Gastroesophageal sphincter (tissue), 4 donors: ENCODE results near the gene LRRIQ1. TPM values are rescaled to one million over a fixed set of nuclear protein-coding genes. Genes with fewer than 3 reads are reported as not detected.

ENCODE experiments used
- ATAC-seq: fragments of 150-250 bp; one replicate; pipeline ENCODE4 v1.9.1; 2016; ENCODE audit warnings: mild to moderate bottlenecking, moderate library complexity
- H3K27ac ChIP-seq, 4 donors: fragments of 200-600 bp; sonication (generic) in 3 of 4; 1 replicate in 3 of 4; 2 replicates in 1 of 4; pipeline ENCODE4 v1.5.1; 2016 to 2019
- H3K27me3 ChIP-seq: fragments of 200-600 bp; sonication (generic); one replicate; pipeline ENCODE4 v1.5.1; 2019
- H3K36me3 ChIP-seq, 2 donors: fragments of 200-600 bp; sonication (generic); one replicate each; pipeline ENCODE4 v1.5.1; 2019; ENCODE audit warnings: control low read depth in 1 of 2
- H3K4me1 ChIP-seq, 3 donors: fragments of 200-600 bp; sonication (generic); 1 replicate in 2 of 3; 2 replicates in 1 of 3; pipeline ENCODE4 v1.5.1; 2016 to 2019; ENCODE audit warnings: control low read depth in 2 of 3
- H3K4me3 ChIP-seq, 2 donors: fragments of 200-600 bp; sonication (generic); one replicate each; pipeline ENCODE4 v1.5.1; 2019; ENCODE audit warnings: mild to moderate bottlenecking in 1 of 2, moderate library complexity in 1 of 2
- H3K9me3 ChIP-seq, 3 donors: fragments of 200-600 bp; sonication (generic); one replicate each; pipeline ENCODE4 v1.5.1; 2017 to 2019; ENCODE audit warnings: control low read depth in 2 of 3
- EP300 ChIP-seq: sonication (generic); formaldehyde crosslinking; IDR thresholded peaks from one replicate; pipeline ENCODE4 v1.6.1; 2017; ENCODE audit warnings: antibody characterized with exemption, mild to moderate bottlenecking
- POLR2A ChIP-seq, 2 donors: fragments of 450-650 bp; IDR thresholded peaks; one replicate each; pipeline ENCODE4 v1.6.1; 2017; ENCODE audit warnings: antibody characterized with exemption in 2 of 2, mild to moderate bottlenecking in 2 of 2, moderate library complexity in 1 of 2
- POLR2AphosphoS5 ChIP-seq: sonication (generic); formaldehyde crosslinking; IDR thresholded peaks from one replicate; pipeline ENCODE4 v1.6.1; 2017; ENCODE audit warnings: antibody characterized with exemption
- WGBS, 2 donors: methylation state at CpG; one replicate each; pipeline ENCODE4 v1.1.5; 2018; ENCODE audit warnings: low coverage in 1 of 2; 5-methylcytosine and 5-hydroxymethylcytosine counted together
- total RNA-seq, 4 donors: library from RNA; depleted of rRNA; stranded (reverse); fragments of >200 nt; gene quantifications; one replicate each; pipeline ENCODE4 v1.1.0, GENCODE V29; 2016
- TF ChIP-seq, protein P1 (sequence below), 4 experiments: fragments of 200-600 bp in 2 of 4; fragments of 450-650 bp in 2 of 4; sonication (generic) in 1 of 4; IDR thresholded peaks; one replicate each; pipeline ENCODE4 v1.5.1; 2017 to 2019; ENCODE audit warnings: antibody characterized with exemption in 4 of 4, mild to moderate bottlenecking in 2 of 4, moderate library complexity in 2 of 4

The LRRIQ1 gene
- total RNA-seq, 4 donors from 2014 or later, result 0.31 to 1.4 (median 0.54) TPM; not detected in 1

DNA sequence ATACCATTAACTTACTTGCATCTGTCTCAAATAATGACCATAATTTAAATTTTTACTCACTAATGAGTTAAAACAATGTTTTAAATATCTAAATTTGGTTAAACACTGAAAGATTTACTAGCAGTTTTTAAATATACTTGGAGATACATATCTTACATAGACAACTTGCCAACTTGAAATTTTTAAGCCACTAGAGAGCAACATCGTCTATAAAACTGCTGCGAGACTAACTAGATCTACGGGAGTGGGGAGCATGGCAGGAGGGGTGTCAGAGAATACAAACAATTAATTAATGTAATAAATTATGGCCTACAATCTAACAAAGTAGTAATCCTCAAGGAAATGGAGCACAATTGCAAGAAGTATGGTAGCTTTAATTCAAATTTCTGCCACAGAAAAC, 120.4 kb downstream of the LRRIQ1 start:
- no peaks in the 10 kb centered on the region for H3K36me3 ChIP-seq
- H3K4me3 ChIP-seq, result no peak overlapping the region
- ATAC-seq, result no peak
- no peaks in the 10 kb centered on the region for H3K27me3 ChIP-seq
- 50 to 52% methylated on average over 3 of the region's 3 CpGs for WGBS, 2 donors
- H3K9me3 ChIP-seq, result no peaks in the 10 kb centered on the region
- no peak for TF ChIP-seq POLR2A (IDR thresholded peaks at IDR 0.05)
- no peak for TF ChIP-seq POLR2AphosphoS5
- TF ChIP-seq, protein P1, sequence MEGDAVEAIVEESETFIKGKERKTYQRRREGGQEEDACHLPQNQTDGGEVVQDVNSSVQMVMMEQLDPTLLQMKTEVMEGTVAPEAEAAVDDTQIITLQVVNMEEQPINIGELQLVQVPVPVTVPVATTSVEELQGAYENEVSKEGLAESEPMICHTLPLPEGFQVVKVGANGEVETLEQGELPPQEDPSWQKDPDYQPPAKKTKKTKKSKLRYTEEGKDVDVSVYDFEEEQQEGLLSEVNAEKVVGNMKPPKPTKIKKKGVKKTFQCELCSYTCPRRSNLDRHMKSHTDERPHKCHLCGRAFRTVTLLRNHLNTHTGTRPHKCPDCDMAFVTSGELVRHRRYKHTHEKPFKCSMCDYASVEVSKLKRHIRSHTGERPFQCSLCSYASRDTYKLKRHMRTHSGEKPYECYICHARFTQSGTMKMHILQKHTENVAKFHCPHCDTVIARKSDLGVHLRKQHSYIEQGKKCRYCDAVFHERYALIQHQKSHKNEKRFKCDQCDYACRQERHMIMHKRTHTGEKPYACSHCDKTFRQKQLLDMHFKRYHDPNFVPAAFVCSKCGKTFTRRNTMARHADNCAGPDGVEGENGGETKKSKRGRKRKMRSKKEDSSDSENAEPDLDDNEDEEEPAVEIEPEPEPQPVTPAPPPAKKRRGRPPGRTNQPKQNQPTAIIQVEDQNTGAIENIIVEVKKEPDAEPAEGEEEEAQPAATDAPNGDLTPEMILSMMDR (IDR thresholded peaks at IDR 0.05), result no peak
- TF ChIP-seq EP300, result no peak
- no peak overlapping the region for H3K27ac ChIP-seq
- H3K4me1 ChIP-seq, result no peaks in the 10 kb centered on the region

DNA sequence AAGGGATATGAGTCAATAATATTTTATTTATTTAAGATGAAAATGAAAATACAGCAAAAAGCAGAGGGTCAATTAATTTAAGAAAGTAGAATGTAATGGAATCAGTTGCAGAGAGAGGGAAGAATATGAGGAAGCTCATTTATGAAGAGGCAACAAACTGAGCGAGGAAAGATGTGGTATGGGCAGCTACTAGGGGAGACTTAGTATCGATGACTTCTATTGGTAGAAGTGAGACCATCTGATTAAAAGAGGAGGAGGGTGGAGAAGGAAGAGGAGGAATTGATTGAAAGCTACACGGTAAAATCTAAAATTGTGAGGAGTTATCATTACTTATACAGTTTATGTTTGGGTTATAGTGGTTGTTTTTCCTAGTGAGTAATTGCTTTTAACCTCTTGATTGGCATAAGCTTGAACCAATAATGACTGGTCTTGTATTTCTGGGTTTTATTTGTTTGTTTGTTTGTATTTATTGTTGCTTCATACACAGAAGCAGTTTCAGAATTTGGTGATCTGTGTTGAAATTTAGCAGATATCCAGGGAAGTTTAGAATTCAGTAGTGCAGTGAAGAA, 121.0 kb downstream of the LRRIQ1 start:
- no peak for ATAC-seq
- H3K27me3 ChIP-seq, result no peaks in the 10 kb centered on the region
- TF ChIP-seq EP300, result no peak
- no peak for TF ChIP-seq POLR2AphosphoS5
- no peak for TF ChIP-seq POLR2A (IDR thresholded peaks at IDR 0.05)
- TF ChIP-seq, protein P1 (IDR thresholded peaks at IDR 0.05), result no peak
- H3K4me3 ChIP-seq, result no peak overlapping the region
- no peaks in the 10 kb centered on the region for H3K36me3 ChIP-seq
- no peaks in the 10 kb centered on the region for H3K9me3 ChIP-seq
- 78 to 79% methylated on average over 3 of the region's 3 CpGs for WGBS, 2 donors
- H3K27ac ChIP-seq, result no peak overlapping the region
- no peaks in the 10 kb centered on the region for H3K4me1 ChIP-seq

DNA sequence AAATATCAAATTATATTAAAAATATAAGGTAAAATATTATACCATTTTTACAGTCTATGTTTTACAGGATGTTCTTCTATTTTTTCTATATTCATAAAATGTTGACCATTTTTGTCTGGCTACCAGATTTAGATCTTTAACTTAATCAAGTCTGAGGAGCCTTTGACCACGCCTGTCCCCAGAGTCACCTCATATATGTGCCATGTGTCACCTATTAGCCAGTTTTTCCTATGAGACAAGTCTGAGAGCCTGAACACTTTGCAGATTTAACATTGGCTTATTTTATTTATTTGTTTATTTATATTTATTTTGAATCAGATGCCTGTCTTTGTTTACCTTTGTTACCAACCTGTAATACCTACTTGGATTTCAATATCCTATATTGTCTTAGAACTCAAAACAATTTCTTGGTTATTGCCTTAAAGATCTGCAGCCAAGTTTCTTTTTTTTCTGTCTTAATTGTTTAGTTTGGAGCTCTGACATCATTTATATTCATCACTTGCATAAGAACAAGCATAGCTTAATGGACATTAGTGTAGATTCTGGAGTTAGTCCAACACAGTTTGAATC, 127.7 kb downstream of the LRRIQ1 start:
- Histone ChIP-seq H3K27me3 (no peaks in the 10 kb centered on the region), H3K27ac (no peak overlapping the region), H3K36me3 (no peaks in the 10 kb centered on the region), H3K9me3 (no peaks in the 10 kb centered on the region), H3K4me3 (no peak overlapping the region), H3K4me1 (no peaks in the 10 kb centered on the region)
- no peak for ATAC-seq
- 85 to 100% methylated on average over 1 of the region's 1 CpG for WGBS, 2 donors
- no peak for TF ChIP-seq POLR2AphosphoS5

DNA sequence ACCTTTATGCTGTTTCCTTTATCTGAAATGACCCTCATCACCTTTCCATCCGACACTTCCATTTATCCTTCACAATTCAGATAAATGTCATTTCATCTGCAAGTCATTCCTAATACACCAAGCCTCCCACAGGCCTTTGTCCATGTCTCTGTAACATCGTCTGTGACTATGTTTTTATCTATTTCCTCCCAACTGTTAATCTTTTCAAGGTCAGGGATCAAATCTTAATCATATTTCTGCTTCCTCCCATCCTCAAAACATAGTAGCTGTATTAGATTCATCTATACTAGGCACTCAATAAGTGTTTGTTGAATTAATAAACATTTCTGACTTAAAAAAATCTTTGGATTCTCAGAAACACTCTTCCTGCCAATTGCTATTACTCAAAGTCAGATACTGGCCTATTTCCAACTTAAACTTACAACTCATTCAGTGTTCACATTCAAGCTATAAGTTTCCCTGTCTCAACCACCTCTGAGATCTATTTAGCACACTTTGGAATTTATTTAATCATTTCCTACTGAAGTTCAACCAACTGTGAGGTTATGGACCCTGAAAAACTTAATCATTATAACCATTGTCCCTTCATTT, 143.6 kb downstream of the LRRIQ1 start:
- Histone ChIP-seq H3K4me1 (peaks cover 0 to 4% (median 0%) of the 10 kb centered on the region in 3 donors), H3K27ac (no peak overlapping the region)
- WGBS, 2 donors, result 22 to 45% methylated on average over 2 of the region's 2 CpGs

DNA sequence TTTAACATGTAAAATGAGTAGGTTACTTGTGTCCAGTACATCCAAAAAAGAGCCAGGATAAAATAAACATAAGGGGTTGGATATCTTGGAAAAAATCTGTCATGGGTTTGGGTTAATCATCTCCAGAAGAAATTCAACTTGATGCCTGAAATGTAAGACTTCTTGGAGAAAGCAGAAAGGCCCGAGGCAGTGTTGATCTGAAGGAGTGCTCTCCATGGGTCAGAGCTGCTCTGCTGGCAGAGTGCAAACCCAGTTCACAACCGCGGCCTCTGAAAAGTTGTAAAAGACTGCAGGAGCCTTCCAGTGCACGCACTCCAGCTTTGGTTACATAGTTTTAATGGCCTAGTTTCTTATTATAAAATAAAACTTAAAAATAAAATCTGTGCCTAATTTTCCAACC, 146.5 kb downstream of the LRRIQ1 start:
- TF ChIP-seq POLR2AphosphoS5 (no peak), POLR2A (IDR thresholded peaks at IDR 0.05) (no peak), EP300 (no peak)
- TF ChIP-seq, protein P1 (IDR thresholded peaks at IDR 0.05), result no peak
- no peak for ATAC-seq
- no peak overlapping the region for H3K4me3 ChIP-seq
- no peaks in the 10 kb centered on the region for H3K36me3 ChIP-seq
- 71 to 82% methylated on average over 4 of the region's 4 CpGs for WGBS, 2 donors
- no peaks in the 10 kb centered on the region for H3K27me3 ChIP-seq
- H3K9me3 ChIP-seq, result no peaks in the 10 kb centered on the region
- peaks cover 0 to 4% (median 0%) of the 10 kb centered on the region in 3 donors for H3K4me1 ChIP-seq
- H3K27ac ChIP-seq, result no peak overlapping the region

More for the DNA sequence above, 143.6 kb downstream of the LRRIQ1 start:
- ATAC-seq, result no peak
- TF ChIP-seq EP300, result no peak
- TF ChIP-seq POLR2AphosphoS5, result no peak
- TF ChIP-seq, protein P1 (IDR thresholded peaks at IDR 0.05), result no peak
- no peak for TF ChIP-seq POLR2A (IDR thresholded peaks at IDR 0.05)
- no peaks in the 10 kb centered on the region for H3K27me3 ChIP-seq
- H3K36me3 ChIP-seq, result no peaks in the 10 kb centered on the region
- H3K9me3 ChIP-seq, result no peaks in the 10 kb centered on the region
- no peak overlapping the region for H3K4me3 ChIP-seq
